GM18873 (cell line): ENCODE data around the gene BCAS4.

Source experiments
- ATAC-seq: cut with Tn5 transposase; IDR thresholded peaks from one replicate; pipeline ENCODE4 v1.9.1; 2021; ENCODE audit warnings: mild to moderate bottlenecking, moderate library complexity, moderate number of reproducible peaks; ENCODE audit not compliant: unreplicated experiment, low FRiP score

The BCAS4 gene

GRCh38 chr20:50898475-50898874, 103.6 kb downstream of the BCAS4 start:
- ATAC-seq = no peak

- no peak for ATAC-seq
Observed at GRCh38 chr20:50900261-50900660, 105.4 kb downstream of the BCAS4 start.

- ATAC-seq = no peak
Observed at GRCh38 chr20:50901301-50901700, 106.4 kb downstream of the BCAS4 start.

GRCh38 chr20:50903353-50904051, 108.6 kb downstream of the BCAS4 start:
- no peak for ATAC-seq

- ATAC-seq = no peak
Observed at GRCh38 chr20:50904067-50904570, 109.3 kb downstream of the BCAS4 start.

- no peak for ATAC-seq
Observed at GRCh38 chr20:50909413-50909812, 114.6 kb downstream of the BCAS4 start.

GRCh38 chr20:50911030-50911429, 116.2 kb downstream of the BCAS4 start:
- no peak for ATAC-seq

- no peak for ATAC-seq
Observed at GRCh38 chr20:50911716-50912115, 116.9 kb downstream of the BCAS4 start.

- ATAC-seq = no peak
Observed at GRCh38 chr20:50913690-50914375, 119.0 kb downstream of the BCAS4 start.

GRCh38 chr20:50915424-50915823, 120.6 kb downstream of the BCAS4 start:
- no peak for ATAC-seq

GRCh38 chr20:50916257-50916656, 121.4 kb downstream of the BCAS4 start:
- ATAC-seq = no peak

- no peak for ATAC-seq
Observed at GRCh38 chr20:50916934-50917333, 122.1 kb downstream of the BCAS4 start.

- no peak for ATAC-seq
Observed at GRCh38 chr20:50918403-50918802, 123.5 kb downstream of the BCAS4 start.

GRCh38 chr20:50919567-50919966, 124.7 kb downstream of the BCAS4 start:
- no peak for ATAC-seq

GRCh38 chr20:50920997-50921396, 126.1 kb downstream of the BCAS4 start:
- ATAC-seq = no peak

GRCh38 chr20:50921803-50922501, 127.1 kb downstream of the BCAS4 start:
- no peak for ATAC-seq

- ATAC-seq = no peak
Observed at GRCh38 chr20:50924261-50924920, 129.5 kb downstream of the BCAS4 start.

- no peak for ATAC-seq
Observed at GRCh38 chr20:50926530-50926929, 131.7 kb downstream of the BCAS4 start.
